GM21619 (cell line): ENCODE results near the gene OXCT1.
"Not testable (repeated sequence)": the region's sequence is repeated elsewhere in the genome, so short reads cannot be mapped to it uniquely, and the experiment has no call there.

Experiments
- ATAC-seq: cut with Tn5 transposase; IDR thresholded peaks from one replicate; pipeline ENCODE4 v1.9.1; 2021; ENCODE audit not compliant: unreplicated experiment

Gene OXCT1

GRCh38 chr5:41831155-41831554 lies 39.1 kb downstream of the OXCT1 start:
- peak; percentile 71 for ATAC-seq

- ATAC-seq: no peak
These were observed 42.4 kb downstream of the OXCT1 start for GRCh38 chr5:41827792-41828191.

GRCh38 chr5:41822036-41822435 lies 48.2 kb downstream of the OXCT1 start:
- no peak for ATAC-seq

GRCh38 chr5:41821051-41821450 lies 49.2 kb downstream of the OXCT1 start:
- ATAC-seq: no peak

GRCh38 chr5:41820150-41820549 lies 50.1 kb downstream of the OXCT1 start:
- ATAC-seq: no peak

GRCh38 chr5:41817625-41818301 lies 52.5 kb downstream of the OXCT1 start:
- no peak for ATAC-seq

- no peak for ATAC-seq
These were observed 54.5 kb downstream of the OXCT1 start for GRCh38 chr5:41815663-41816229.

GRCh38 chr5:41815261-41815660 lies 55.0 kb downstream of the OXCT1 start:
- no peak for ATAC-seq

GRCh38 chr5:41814306-41814705 lies 55.9 kb downstream of the OXCT1 start:
- ATAC-seq: not testable (repeated sequence)

- ATAC-seq: no peak
These were observed 58.1 kb downstream of the OXCT1 start for GRCh38 chr5:41812156-41812555.

GRCh38 chr5:41809128-41809527 lies 61.1 kb downstream of the OXCT1 start:
- peak; percentile 56 for ATAC-seq

- ATAC-seq: no peak
These were observed 61.9 kb downstream of the OXCT1 start for GRCh38 chr5:41808294-41808693.

- no peak for ATAC-seq
These were observed 72.6 kb downstream of the OXCT1 start for GRCh38 chr5:41797662-41798061.

- no peak for ATAC-seq
These were observed 74.2 kb downstream of the OXCT1 start for GRCh38 chr5:41796061-41796460.

GRCh38 chr5:41795125-41795524 lies 75.1 kb downstream of the OXCT1 start:
- no peak for ATAC-seq

GRCh38 chr5:41794471-41794870 lies 75.8 kb downstream of the OXCT1 start:
- no peak for ATAC-seq

- ATAC-seq: no peak
These were observed 77.0 kb downstream of the OXCT1 start for GRCh38 chr5:41793141-41793770.

- ATAC-seq: no peak
These were observed 80.0 kb downstream of the OXCT1 start for GRCh38 chr5:41790038-41790776.

GRCh38 chr5:41789434-41789833 lies 80.8 kb downstream of the OXCT1 start:
- no peak for ATAC-seq

GRCh38 chr5:41788941-41789368 lies 81.3 kb downstream of the OXCT1 start:
- ATAC-seq: no peak

GRCh38 chr5:41787265-41787664 lies 83.0 kb downstream of the OXCT1 start:
- ATAC-seq: peak; percentile 43

- no peak for ATAC-seq
These were observed 85.2 kb downstream of the OXCT1 start for GRCh38 chr5:41785061-41785460.
